Peyer's patch (tissue), 4 donors: ENCODE results near the gene VWA1. TPM values are rescaled to one million over a fixed set of nuclear protein-coding genes. Genes with fewer than 3 reads are reported as not detected.
"Not testable (repeated sequence)": the region's sequence is repeated elsewhere in the genome, so short reads cannot be mapped to it uniquely, and the experiment has no call there.

Experiments used
- DNase-seq, 3 donors: peaks; one replicate each; pipeline ENCODE4 v3.0.0-alpha.2; 2017 to 2019
- H3K27ac ChIP-seq, 4 donors: fragments of 200-600 bp; sonication (generic); one replicate each; pipeline ENCODE4 v1.5.1; 2016 to 2019
- H3K27me3 ChIP-seq, 2 donors: fragments of 200-600 bp; sonication (generic); one replicate each; pipeline ENCODE4 v1.5.1; 2019
- H3K36me3 ChIP-seq, 3 donors: fragments of 200-600 bp; sonication (generic); one replicate each; pipeline ENCODE4 v1.5.1; 2016 to 2019
- H3K4me1 ChIP-seq, 4 donors: fragments of 200-600 bp; sonication (generic); one replicate each; pipeline ENCODE4 v1.5.1; 2016 to 2019
- H3K4me3 ChIP-seq, 4 donors: fragments of 200-600 bp; sonication (generic); 1 replicate in 3 of 4; 2 replicates in 1 of 4; pipeline ENCODE4 v1.5.1; 2016 to 2019; ENCODE audit warnings: mild to moderate bottlenecking in 1 of 4
- H3K9me3 ChIP-seq, 4 donors: fragments of 200-600 bp; sonication (generic); one replicate each; pipeline ENCODE4 v1.5.1; 2016 to 2019; ENCODE audit warnings: mild to moderate bottlenecking in 1 of 4
- POLR2A ChIP-seq, 2 donors: fragments of 450-650 bp; IDR thresholded peaks; one replicate each; pipeline ENCODE4 v1.5.1; 2017; ENCODE audit warnings: antibody characterized with exemption in 2 of 2, mild to moderate bottlenecking in 2 of 2, moderate library complexity in 2 of 2
- total RNA-seq, 4 donors: library from RNA; depleted of rRNA; stranded (reverse); fragments of >200 nt; gene quantifications; one replicate each; pipeline ENCODE4 v1.1.0, GENCODE V29; 2016
- TF ChIP-seq, protein P1 (sequence below), 6 experiments: fragments of 450-650 bp in 4 of 6; fragments of 200-600 bp in 2 of 6; sonication (generic) in 1 of 6; IDR thresholded peaks; one replicate each; pipeline ENCODE4 v1.5.1; 2017 to 2019; ENCODE audit warnings: antibody characterized with exemption in 6 of 6, mild to moderate bottlenecking in 3 of 6, moderate library complexity in 1 of 6

The VWA1 gene
- total RNA-seq, 4 donors from 2014 or later, result 3.2 to 14.0 (median 6.7) TPM

GRCh38 chr1:1477206-1477605 lies 41.7 kb downstream of the VWA1 start:
- H3K27me3 ChIP-seq, result no peaks in the 10 kb centered on the region
- DNase-seq, result no peak
- no peak overlapping the region for H3K27ac ChIP-seq
- TF ChIP-seq POLR2A (IDR thresholded peaks at IDR 0.05), result no peak
- TF ChIP-seq, protein P1, sequence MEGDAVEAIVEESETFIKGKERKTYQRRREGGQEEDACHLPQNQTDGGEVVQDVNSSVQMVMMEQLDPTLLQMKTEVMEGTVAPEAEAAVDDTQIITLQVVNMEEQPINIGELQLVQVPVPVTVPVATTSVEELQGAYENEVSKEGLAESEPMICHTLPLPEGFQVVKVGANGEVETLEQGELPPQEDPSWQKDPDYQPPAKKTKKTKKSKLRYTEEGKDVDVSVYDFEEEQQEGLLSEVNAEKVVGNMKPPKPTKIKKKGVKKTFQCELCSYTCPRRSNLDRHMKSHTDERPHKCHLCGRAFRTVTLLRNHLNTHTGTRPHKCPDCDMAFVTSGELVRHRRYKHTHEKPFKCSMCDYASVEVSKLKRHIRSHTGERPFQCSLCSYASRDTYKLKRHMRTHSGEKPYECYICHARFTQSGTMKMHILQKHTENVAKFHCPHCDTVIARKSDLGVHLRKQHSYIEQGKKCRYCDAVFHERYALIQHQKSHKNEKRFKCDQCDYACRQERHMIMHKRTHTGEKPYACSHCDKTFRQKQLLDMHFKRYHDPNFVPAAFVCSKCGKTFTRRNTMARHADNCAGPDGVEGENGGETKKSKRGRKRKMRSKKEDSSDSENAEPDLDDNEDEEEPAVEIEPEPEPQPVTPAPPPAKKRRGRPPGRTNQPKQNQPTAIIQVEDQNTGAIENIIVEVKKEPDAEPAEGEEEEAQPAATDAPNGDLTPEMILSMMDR (IDR thresholded peaks at IDR 0.05), result no peak
- no peak overlapping the region for H3K4me3 ChIP-seq
- H3K36me3 ChIP-seq, result peaks cover 0 to 42% (median 0%) of the 10 kb centered on the region in 3 donors
- peaks cover 0 to 14% (median 4%) of the 10 kb centered on the region in 4 donors for H3K4me1 ChIP-seq
- H3K9me3 ChIP-seq, result no peaks in the 10 kb centered on the region

DNA sequence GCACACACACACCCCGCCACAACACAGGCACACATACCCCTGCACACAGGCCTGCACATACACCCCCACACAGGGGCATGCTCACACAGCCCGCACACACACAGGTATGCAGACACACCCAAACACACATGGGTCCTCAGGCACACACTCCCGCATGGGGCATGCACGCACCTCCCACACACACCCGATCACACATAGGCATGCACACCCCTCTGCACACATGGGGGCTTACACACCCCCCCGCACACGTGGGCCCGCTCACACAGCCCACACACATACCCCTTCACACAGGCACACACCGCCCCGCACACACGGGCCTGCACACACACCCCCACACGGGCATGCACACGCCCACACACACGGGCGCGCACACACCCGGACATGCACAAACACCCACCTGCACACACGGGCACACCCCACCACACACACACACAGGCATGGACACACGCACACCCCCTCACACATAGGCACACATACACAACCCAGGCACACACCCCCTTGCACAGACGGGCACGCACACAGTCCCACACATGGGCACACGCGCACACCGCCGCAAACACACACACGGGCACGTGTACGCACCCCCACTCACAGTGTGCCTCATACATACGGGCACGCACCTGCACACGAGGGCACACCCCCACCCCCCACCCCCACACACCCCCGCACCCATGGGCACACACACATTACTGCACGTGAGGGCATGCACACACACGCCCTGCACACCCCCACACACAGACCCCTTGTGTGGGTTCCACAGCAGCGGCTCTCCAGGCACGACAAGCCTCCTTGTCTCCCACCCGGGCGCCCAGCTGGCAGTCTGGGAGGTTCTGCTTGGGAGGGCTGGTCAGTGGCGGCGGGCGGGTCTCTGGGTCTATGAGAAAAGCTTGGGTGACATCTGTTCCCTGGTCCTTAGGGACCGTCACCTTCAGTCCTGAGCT lies 44.3 kb downstream of the VWA1 start:
- Histone ChIP-seq H3K27ac (no peak overlapping the region), H3K4me3 (no peak overlapping the region), H3K9me3 (no peaks in the 10 kb centered on the region), H3K4me1 (no peaks in the 10 kb centered on the region), H3K27me3 (no peaks in the 10 kb centered on the region), H3K36me3 (peaks cover 0 to 62% (median 0%) of the 10 kb centered on the region in 3 donors)
- TF ChIP-seq POLR2A (IDR thresholded peaks at IDR 0.05), result no peak
- TF ChIP-seq, protein P1 (IDR thresholded peaks at IDR 0.05), result no peak
- no peak for DNase-seq

DNA sequence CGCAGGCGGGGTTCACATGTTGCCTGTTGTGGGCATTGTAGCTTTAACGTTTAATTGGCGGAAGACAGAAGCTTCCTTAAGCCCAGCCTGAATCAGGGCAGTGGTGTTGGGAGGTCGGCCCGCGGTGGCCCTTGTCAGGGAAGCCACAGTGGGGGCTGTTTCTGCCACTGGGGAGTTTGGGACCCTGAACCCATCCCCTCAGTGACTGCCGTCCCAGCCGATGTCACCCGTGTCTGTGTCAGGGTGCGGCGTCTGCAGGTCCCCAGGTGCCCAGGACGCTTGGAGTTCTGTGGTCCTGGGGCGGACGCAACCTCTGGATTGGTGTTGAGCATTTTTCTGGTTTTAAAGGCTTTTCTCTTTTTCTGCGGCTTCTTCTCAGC lies 45.0 kb downstream of the VWA1 start:
- H3K4me3 ChIP-seq, H3K4me1 ChIP-seq, H3K27ac ChIP-seq, DNase-seq, H3K27me3 ChIP-seq, H3K9me3 ChIP-seq: not testable (repeated sequence)
- peaks cover 0 to 62% (median 0%) of the 10 kb centered on the region in 3 donors for H3K36me3 ChIP-seq

DNA sequence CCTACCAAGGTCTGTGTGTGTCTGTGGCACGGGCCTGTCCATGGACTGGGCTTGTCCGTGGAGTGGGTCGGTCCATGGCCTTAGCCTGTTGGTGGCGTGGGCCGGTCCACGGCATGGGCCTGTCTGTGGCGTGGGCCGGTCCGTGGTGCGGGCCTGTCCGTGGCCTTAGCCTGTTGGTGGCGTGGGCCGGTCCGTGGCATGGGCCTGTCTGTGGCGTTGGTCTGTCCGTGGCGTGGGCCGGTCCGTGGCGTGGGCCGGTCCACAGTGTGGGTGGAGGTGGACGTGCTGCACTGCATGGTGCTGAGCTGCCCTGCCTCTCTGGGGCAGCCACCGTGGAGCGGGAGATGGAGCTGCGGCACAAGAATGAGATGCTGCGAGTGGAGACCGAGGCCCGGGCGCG lies 46.3 kb downstream of the VWA1 start:
- DNase-seq, H3K4me3 ChIP-seq, H3K4me1 ChIP-seq, H3K27ac ChIP-seq, H3K27me3 ChIP-seq, H3K9me3 ChIP-seq: not testable (repeated sequence)
- H3K36me3 ChIP-seq, result peaks cover 0 to 69% (median 0%) of the 10 kb centered on the region in 3 donors

GRCh38 chr1:1482856-1483255 lies 47.4 kb downstream of the VWA1 start:
- Histone ChIP-seq H3K36me3 (peaks cover 0 to 63% (median 0%) of the 10 kb centered on the region in 3 donors), H3K27me3 (no peaks in the 10 kb centered on the region), H3K4me1 (no peaks in the 10 kb centered on the region), H3K27ac (no peak overlapping the region), H3K4me3 (no peak overlapping the region), H3K9me3 (no peaks in the 10 kb centered on the region)
- TF ChIP-seq, protein P1 (IDR thresholded peaks at IDR 0.05), result no peak
- no peak for TF ChIP-seq POLR2A (IDR thresholded peaks at IDR 0.05)
- DNase-seq, result no peak

GRCh38 chr1:1483714-1484113 lies 48.2 kb downstream of the VWA1 start:
- no peaks in the 10 kb centered on the region for H3K27me3 ChIP-seq
- peaks cover 0 to 66% (median 0%) of the 10 kb centered on the region in 3 donors for H3K36me3 ChIP-seq
- H3K9me3 ChIP-seq, result no peaks in the 10 kb centered on the region
- no peak overlapping the region for H3K27ac ChIP-seq
- TF ChIP-seq, protein P1 (IDR thresholded peaks at IDR 0.05), result no peak
- no peak for TF ChIP-seq POLR2A (IDR thresholded peaks at IDR 0.05)
- DNase-seq, result no peak
- H3K4me3 ChIP-seq, result no peak overlapping the region
- H3K4me1 ChIP-seq, result no peaks in the 10 kb centered on the region

DNA sequence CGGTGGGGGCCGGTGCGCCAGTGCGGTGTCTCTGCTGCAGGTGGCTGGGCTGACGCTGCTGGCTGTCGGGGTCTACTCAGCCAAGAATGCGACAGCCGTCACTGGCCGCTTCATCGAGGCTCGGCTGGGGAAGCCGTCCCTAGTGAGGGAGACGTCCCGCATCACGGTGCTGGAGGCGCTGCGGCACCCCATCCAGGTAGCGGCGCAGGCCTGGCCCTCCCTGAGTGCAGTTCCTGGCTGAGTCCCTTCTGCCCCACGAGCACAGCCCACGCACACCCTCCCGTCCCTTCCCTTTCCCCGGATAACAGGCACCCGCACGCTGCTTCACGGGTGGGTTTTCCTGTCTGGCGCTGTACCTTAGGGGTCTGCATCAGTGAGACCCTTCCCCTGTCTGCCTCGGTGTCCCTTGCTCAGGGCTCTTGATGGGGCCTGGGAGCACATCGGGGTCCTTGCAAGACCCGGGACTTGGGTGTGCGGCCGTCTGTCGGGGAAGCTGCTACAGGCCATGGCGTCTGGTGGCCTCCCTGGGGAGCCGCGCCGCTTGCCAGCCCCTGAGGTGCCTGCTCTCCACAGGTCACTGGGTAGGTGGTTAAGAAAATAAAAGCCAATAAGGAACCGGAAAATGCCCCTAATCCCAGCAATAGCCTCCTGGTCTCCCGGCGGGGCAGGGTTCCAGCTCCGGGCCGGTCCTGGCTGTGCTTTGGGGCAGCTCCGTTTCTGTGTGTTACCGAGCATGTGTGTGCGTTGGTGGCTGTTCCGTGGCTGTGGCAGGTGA lies 49.7 kb downstream of the VWA1 start:
- not testable (repeated sequence) for H3K4me1 ChIP-seq, H3K27ac ChIP-seq, H3K9me3 ChIP-seq, H3K27me3 ChIP-seq, DNase-seq, H3K4me3 ChIP-seq
- peaks cover 0 to 69% (median 0%) of the 10 kb centered on the region in 3 donors for H3K36me3 ChIP-seq

DNA sequence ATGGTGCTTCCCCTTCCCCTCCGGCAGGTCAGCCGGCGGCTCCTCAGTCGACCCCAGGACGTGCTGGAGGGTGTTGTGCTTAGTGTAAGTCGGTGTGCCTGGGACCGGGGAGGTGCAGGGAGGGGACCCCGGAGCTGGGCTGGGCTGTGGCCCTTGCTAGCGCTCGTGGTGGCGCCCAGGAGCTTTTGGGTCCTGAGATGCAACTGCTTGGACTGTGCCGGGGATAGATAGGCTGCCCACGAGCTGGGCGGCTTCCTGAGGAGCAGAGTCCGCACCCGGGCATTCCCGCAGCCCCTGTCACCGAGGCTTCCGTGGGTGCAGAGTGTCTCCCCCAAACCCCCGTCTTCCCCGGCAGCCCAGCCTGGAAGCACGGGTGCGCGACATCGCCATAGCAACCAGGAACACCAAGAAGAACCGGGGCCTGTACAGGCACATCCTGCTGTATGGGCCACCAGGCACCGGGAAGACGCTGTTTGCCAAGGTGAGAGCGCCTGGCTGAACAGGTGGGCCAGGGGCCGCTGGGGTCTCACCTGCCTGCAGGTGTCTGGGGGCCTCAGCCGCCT lies 50.3 kb downstream of the VWA1 start:
- not testable (repeated sequence) for H3K27me3 ChIP-seq, H3K4me3 ChIP-seq, DNase-seq, H3K9me3 ChIP-seq, H3K4me1 ChIP-seq, H3K27ac ChIP-seq
- peaks cover 0 to 69% (median 0%) of the 10 kb centered on the region in 3 donors for H3K36me3 ChIP-seq
